ENCODE data around the gene DNAAF1. TPM values are rescaled to one million over a fixed set of nuclear protein-coding genes. Genes with fewer than 3 reads are reported as not detected.

The DNAAF1 gene
- total RNA-seq, 1 experiment from 2014 or later = not detected

- no peak for DNase-seq (ENCODE audit: low read depth)
These were observed 14.7 kb downstream of the DNAAF1 start for GRCh38 chr16:84159800-84160199.

GRCh38 chr16:84161037-84161436 lies 15.9 kb downstream of the DNAAF1 start:
- DNase-seq (ENCODE audit: low read depth) = no peak

- DNase-seq (ENCODE audit: low read depth) = no peak
These were observed 16.7 kb downstream of the DNAAF1 start for GRCh38 chr16:84161801-84162200.

GRCh38 chr16:84165746-84166145 lies 20.6 kb downstream of the DNAAF1 start:
- DNase-seq (ENCODE audit: low read depth) = no peak

GRCh38 chr16:84166796-84167695 lies 21.9 kb downstream of the DNAAF1 start:
- DNase-seq (ENCODE audit: low read depth) = no peak

GRCh38 chr16:84169765-84170310 lies 24.7 kb downstream of the DNAAF1 start:
- DNase-seq (ENCODE audit: low read depth) = no peak

GRCh38 chr16:84174396-84174795 lies 29.3 kb downstream of the DNAAF1 start:
- DNase-seq (ENCODE audit: low read depth) = no peak

- peak; percentile 70 for DNase-seq (ENCODE audit: low read depth)
These were observed 30.4 kb downstream of the DNAAF1 start for GRCh38 chr16:84175350-84176081.

GRCh38 chr16:84176192-84177053 lies 31.3 kb downstream of the DNAAF1 start:
- no peak for DNase-seq (ENCODE audit: low read depth)

- DNase-seq (ENCODE audit: low read depth) = peak; percentile 38
These were observed 32.6 kb downstream of the DNAAF1 start for GRCh38 chr16:84177741-84178073.

- DNase-seq (ENCODE audit: low read depth) = no peak
These were observed 33.1 kb downstream of the DNAAF1 start for GRCh38 chr16:84178146-84178765.

GRCh38 chr16:84178892-84179611 lies 33.9 kb downstream of the DNAAF1 start:
- no peak for DNase-seq (ENCODE audit: low read depth)

- DNase-seq (ENCODE audit: low read depth) = no peak
These were observed 34.7 kb downstream of the DNAAF1 start for GRCh38 chr16:84179612-84180320.

GRCh38 chr16:84180519-84181140 lies 35.5 kb downstream of the DNAAF1 start:
- no peak for DNase-seq (ENCODE audit: low read depth)

GRCh38 chr16:84181144-84181915 lies 36.2 kb downstream of the DNAAF1 start:
- no peak for DNase-seq (ENCODE audit: low read depth)

GRCh38 chr16:84182104-84182503 lies 37.0 kb downstream of the DNAAF1 start:
- no peak for DNase-seq (ENCODE audit: low read depth)

GRCh38 chr16:84182680-84183571 lies 37.8 kb downstream of the DNAAF1 start:
- no peak for DNase-seq (ENCODE audit: low read depth)

GRCh38 chr16:84183572-84183875 lies 38.4 kb downstream of the DNAAF1 start:
- DNase-seq (ENCODE audit: low read depth) = no peak

All from M059J (cell line).